GM21360 (cell line): ENCODE data around the gene ZNF552.
"Not testable (repeated sequence)": the region's sequence is repeated elsewhere in the genome, so short reads cannot be mapped to it uniquely, and the experiment has no call there.

Experiments used
- ATAC-seq: cut with Tn5 transposase; IDR thresholded peaks from one replicate; pipeline ENCODE4 v1.9.1; 2021; ENCODE audit warnings: mild to moderate bottlenecking, moderate library complexity; ENCODE audit not compliant: unreplicated experiment

Gene ZNF552

DNA sequence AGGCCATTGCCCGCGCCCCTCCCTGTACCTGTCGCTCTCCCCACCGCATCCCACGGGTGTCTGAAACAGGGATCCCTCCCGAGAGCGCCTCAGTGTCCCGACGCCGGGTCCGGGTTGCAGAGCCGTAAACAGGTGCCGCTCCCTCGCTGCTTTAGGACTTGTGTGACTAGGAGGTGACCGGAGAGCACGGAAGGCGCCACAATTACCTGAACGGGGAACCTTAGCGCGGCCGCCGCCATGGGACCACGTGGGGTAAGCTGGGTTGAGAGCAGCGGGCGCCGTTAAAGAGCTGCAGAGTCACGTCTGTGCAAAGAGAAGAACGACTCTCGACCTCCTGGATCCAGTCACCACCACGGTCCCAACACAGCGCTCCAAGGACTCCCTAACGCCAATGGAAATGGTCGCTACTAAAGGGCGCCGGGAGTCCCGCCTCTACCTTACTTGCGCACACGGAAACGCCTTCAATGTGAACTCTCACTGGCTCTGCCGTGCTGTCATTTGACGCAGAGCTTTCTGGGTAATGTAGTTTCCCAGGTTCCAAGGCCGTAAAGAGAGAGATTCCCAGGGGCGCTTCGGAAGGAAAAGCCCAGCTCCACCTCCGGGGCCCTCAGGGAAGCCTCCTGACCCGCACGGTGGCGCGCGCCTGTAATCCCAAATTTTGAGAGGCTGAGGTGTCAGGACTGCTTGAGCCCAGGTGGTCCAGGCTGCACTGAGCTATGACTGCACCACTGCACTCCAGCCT lies at the start of gene ZNF552:
ZNF552 (minus strand) TSS at position 409 of the 742 bp plus-strand sequence; CDS start at position 239, 170 bp downstream.
- ATAC-seq, result peak; percentile 62

DNA sequence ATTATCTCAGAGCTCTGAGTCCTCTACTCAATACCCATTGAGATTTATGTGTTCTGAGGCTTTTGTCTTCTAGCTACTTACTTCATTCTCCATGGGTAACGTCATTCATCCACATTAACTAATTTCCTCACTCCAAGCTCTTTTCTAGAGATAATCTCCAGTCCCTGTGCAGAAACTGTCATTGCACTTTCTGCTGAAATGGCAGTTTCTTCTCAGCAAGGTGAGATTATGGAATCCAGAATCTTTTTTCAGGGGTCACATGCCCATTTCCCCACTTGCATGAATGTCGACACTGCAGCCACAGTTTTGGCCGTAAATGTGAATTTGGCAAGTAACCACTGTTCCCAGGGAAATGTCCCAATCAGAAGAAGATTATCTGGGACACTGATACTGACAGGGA lies 47.6 kb upstream of the ZNF552 start:
- ATAC-seq, result not testable (repeated sequence)

DNA sequence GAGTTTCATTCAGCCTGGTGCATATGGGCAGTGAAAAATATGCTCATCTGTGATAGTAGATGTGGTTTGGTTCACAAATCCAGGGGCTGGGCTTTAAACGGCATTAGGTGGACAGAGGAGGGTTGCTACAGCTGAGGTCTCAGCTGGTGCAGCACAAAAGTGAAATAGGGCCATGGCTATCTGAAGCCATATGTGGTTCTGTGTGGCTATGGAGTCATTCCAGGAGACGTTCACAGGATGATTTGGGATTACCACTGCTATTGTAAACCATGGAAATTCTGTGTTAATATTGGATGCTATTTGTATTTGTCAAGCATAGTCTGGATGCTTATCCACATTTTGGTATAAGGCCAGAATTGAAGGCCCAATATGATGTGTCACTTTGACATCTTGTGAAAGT lies 39.4 kb upstream of the ZNF552 start:
- ATAC-seq, result not testable (repeated sequence)

DNA sequence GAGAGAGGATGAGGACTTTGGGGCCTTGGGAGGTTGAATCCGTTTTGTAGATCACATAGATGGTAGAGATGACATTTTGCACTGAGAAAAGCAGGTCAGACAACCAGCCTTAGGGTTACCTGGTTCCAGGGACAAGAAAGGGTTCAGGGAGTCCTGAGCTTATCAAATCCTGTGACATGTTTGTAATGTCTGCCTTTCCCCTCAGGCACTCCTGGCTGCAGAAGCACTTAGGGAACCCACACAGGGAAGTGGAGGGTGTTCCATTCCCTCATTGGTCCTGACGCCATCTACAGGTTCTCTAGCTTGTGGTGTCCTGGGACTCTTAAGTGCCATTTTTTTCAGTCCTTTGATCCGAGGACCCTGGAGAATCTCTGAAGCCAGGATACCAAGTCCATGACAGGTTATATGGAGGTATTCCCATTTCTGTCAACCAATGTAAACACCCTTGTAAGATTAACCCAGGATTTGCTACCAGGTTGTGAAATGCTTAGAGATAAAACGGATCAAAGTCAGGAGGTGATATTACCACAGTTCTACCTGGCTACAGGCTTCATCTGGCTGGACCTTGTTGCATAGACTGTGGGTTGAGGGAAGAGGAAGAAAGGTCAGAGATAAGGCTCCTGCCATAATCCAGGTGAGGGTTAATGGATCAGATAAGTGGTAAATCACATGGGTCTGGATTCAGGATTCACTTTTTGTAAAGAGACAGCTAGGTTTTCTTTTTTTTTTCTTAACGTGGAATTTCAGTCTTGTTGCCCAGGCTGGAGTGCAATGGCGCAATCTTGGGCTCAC lies 37.3 kb upstream of the ZNF552 start:
- ATAC-seq, result not testable (repeated sequence)

DNA sequence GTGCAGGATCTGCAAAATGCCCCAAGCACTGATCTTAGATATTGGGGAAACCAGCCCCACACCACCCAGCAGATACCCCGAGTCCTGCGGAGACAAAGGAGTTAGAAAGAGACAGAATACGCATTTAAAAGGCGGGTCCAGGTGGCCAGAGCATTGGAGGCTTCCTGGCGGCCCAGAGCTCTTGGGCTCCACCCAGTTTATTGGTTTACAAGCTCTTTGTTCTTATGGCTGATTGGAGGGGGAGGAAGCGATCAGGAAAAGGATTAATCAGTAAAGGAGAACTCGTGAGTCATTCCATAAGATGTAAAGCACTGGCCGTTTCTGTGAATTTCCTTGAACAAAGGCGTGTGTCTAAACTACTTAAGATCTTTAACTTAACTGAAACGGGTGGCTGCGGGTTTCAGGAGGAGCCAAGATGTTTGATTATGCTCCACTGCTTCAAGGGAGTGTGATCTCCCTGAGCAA lies 35.9 kb upstream of the ZNF552 start:
- no peak for ATAC-seq

DNA sequence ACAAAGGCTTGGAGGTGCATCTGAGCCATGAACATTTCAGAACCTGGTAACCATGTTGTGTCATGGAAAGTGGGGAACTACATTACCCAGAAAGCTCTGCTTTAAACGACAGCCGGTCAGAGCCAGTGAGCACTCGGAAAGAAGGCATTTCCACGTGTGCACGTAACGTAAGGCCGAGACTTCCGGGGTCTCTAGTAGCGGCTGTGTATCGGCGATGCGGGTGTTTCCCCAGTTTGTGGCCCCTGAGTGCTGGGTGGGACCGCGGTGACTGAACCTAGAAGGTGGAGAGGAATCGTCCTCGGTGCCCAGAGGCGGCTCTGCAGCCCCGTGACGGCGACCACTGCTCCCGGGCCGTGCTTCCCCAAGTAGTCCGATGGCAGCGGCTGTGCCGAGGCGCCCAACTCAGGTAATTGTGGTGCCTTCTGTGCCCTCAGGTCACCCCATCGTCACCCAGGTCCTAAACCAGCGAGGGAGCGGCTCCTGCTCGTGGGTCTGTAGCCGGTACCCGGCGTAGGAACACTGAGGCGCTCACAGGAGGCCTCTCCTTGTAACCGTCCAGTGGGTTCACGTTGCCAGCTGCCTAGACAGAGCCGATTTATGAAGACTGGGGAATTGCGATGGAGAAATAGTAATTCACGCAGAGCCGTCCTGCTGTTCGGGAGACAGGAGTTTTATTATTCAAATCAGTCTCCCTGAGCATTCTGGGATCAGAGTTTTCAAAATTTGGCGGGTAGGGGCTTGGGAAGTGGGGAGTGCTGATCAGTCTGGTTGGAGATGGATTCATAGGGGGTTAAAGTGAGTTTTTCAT lies 35.2 kb upstream of the ZNF552 start, which contains the start of gene ZNF587:
ZNF587 (plus strand) TSS at position 194 of the 808 bp plus-strand sequence; CDS start at position 374, 180 bp downstream.
- ATAC-seq, result peak; percentile 90

DNA sequence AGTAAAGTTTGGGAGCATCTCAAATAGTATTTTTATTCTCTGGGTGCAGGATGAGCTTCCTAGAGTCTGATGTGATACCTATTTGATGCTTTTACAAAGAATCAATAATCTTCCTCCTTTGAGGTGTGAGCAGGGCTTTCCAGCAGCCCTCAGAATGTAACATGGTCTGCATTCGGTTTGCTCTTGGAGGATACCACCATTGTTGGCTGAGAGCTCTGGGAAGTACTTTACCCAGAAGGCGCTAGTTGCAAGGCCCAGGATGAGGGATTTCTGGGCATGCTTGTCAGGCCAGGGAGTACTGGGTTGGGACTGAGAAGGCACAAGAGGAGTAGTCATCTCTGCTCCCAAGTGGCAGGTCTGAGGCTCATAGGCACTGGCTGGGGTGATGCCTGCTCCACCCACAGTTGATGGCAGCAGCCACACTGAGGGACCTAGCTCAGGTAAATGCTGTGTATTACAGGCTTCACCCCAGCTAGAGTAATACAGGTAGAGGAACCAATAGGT lies 34.5 kb upstream of the ZNF552 start:
- ATAC-seq, result not testable (repeated sequence)

DNA sequence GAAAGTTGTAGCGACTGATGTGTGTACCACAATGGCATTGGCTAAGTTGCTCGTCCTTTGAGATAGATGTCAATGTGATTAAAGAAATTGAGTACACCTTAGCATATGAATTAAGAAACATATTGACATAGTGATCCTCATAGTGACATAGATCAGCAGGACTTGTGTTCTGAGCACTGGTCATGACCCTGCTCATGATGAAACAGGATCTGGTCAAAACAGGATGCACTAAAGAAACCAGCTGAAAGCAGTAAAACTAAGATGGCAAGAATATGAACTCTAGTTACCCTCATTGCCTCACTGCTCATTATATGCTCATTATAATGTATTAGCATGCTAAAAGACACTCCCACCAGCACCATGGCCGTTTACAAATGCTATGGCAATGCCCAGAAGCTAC lies 32.5 kb upstream of the ZNF552 start:
- not testable (repeated sequence) for ATAC-seq

DNA sequence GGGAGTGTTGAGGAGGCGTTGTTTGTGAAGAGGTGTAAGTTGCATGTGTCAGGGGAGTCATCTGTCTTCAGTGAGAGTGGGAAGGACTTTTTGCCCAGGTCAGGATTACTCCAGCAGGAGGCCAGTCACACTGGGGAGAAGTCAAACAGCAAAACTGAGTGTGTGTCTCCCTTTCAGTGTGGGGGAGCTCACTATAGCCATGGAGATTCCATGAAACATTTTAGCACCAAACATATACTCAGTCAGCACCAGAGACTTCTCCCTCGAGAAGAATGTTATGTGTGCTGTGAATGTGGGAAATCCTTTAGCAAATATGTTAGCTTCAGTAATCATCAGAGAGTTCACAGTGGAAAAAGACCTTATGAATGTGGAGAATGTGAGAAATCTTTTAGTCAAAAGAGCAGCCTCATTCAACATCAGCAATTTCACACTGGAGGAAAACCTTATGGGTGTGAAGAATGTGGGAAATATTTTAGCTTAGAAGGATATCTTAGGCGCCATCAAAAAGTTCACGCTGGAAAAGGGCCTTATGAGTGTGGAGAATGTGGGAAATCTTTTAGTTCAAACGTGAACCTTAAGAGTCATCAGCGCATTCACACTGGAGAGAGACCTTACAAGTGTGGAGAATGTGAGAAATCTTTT lies 26.5 kb upstream of the ZNF552 start:
- no peak for ATAC-seq

DNA sequence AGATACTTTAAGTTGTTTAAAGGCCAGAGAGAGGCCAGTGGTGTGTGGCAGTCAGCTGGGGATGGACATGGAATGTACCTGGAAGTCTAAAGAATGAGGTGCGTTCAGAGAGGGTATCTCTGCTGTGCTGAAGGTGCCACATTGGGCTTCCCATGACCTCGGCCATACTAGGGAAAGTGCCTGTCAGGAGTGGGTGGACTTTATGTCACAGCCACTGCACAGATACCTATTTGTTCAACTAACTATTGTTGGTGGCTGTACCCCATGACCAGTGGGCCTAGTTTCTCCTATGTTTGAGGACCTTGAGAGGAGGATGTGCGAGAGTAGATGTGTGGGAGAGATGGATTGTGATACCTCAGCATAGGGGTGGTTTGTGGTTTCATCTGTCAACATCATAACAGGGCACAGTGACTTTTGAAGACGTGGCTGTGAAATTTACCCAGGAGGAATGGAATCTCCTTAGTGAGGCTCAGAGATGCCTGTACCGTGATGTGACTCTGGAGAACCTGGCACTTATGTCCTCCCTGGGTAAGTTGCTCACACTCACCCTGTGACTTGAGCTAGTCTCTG lies 24.0 kb upstream of the ZNF552 start:
- ATAC-seq, result not testable (repeated sequence)

DNA sequence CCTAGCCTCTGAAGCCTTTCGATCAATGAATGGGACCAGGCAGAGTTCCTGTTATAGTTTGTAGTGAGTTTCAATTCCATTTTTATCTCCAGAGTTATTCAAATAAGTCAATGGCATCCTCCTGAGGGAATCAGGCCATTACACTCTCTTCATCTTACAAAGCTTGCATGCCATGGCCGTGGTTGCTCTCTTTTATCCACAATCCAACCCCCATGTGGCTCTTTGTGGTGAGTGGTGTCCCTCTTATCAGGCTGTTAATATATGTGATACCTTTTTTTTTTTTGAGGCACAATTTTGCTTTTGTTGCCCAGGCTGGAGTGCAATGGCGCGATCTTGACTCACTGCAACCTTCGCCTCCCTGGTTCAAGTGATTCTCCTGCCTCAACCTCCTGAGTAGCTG lies 22.3 kb upstream of the ZNF552 start:
- ATAC-seq, result not testable (repeated sequence)

DNA sequence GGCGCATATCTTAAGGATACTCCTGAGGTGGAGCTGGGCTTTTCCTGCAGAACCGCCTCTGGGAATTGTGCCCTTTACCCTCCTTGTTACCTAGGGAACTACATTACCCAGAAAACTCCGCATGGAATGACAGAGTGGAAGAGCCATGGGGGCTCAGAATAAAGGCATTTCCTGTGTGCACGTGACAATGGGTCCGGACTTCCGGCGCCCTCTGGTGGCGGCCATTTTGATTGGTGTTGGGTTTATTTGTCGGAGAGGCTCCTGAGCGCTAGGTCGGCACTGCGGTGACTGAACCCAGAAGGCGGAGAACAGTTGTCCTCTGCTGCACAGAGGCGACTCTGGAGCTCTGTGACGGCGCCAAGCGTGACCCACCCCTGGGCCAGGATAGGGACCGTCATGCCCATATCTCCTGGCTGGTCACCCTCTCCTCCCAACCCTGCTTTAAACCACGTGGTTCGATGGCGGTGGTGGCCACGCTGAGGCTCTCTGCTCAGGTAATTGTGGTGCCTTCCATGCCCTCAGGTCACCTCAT lies 15.4 kb upstream of the ZNF552 start, which contains the start of gene ZNF587B:
ZNF587B (plus strand) TSS at position 229 of the 532 bp plus-strand sequence; CDS start at position 459, 230 bp downstream.
- no peak for ATAC-seq

DNA sequence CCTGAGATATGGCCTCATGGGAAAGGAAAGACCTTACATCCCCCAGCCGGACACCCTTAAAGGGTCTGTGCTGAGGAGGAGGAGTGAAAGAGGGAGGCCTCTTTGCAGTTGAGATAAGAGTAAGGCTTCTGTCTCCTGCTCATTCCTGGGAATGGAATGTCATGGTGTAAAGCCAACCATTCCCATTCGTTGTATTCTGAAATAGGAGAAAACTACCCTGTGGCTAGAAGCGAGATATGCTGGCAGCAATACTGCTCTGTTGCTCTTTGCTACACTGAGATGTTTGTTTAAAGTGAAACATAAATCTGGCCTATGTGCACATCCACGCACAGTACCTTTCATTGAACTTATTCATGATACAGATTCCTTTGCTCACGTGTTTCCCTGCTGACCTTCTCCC lies 14.6 kb upstream of the ZNF552 start:
- no peak for ATAC-seq

DNA sequence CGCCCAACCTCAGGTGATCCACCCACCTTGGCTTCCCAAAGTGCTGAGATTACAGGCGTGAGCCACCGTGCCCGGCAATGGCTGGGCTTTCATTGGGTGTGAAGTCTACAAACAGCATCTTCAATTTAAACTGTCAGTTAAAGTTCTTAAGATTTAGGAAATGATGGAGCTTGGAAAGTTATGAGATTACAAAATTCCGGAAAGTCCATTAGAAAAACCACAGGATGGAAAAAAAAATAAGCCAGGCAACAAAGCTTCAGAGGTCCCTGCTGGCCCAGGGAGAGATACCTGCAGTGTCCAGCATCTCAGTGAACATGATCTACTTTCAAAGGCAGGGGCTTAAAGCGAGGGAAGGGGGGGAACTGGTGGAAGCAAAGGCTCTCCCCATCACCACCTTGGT lies 10.8 kb upstream of the ZNF552 start:
- ATAC-seq, result no peak

DNA sequence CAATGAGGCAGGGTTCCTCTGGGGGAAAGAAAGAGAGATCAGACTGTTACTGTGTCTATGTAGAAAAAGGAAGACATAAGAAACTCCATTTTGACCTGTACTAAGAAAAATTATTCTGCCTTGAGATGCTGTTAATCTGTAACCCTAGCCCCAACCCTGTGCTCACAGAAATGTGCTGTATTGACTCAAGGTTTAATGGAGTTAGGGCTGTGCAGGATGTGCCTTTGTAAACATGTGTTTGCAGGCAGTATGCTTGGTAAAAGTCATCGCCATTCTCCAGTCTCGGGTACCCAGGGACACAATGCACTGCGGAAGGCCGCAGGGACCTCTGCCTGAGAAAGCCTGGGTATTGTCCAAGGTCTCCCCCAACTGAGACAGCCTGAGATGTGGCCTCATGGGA lies 8.9 kb upstream of the ZNF552 start:
- ATAC-seq, result not testable (repeated sequence)

DNA sequence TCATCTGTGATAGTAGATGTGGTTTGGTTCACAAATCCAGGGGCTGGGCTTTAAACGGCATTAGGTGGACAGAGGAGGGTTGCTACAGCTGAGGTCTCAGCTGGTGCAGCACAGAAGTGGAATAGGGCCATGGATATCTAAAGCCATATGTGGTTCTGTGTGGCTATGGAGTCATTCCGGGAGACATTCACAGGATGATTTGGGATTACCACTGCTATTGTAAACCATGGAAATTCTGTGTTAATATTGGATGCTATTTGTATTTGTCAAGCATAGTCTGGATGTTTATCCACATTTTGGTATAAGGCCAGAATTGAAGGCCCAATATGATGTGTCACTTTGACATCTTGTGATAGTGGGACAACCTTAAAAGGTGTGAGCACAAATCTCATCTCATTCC lies 8.4 kb upstream of the ZNF552 start:
- not testable (repeated sequence) for ATAC-seq

DNA sequence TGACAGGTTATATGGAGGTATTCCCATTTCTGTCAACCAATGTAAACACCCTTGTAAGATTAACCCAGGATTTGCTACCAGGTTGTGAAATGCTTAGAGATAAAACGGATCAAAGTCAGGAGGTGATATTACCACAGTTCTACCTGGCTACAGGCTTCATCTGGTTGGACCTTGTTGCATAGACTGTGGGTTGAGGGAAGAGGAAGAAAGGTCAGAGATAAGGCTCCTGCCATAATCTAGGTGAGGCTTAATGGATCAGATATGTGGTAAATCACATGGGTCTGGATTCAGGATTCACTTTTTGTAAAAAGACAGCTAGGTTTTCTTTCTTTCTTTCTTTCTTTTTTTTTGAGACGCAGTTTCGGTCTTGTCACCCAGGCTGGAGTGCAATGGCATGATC lies 6.8 kb upstream of the ZNF552 start:
- not testable (repeated sequence) for ATAC-seq

DNA sequence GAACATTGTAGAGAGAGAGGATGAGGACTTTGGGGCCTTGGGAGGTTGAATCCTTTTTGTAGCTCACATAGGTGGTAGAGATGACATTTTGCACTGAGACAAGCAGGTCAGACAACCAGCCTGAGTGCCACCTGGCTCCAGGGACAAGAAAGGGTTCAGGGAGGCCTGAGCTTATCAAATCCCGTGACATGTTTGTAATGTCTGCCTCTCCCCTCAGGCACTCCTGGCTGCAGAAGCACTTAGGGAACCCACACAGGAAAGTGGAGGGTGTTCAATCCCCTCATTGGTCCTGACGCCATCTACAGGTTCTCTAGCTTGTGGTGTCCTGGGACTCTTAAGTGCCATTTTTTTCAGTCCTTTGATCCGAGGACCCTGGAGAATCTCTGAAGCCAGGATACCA lies 6.4 kb upstream of the ZNF552 start:
- ATAC-seq, result not testable (repeated sequence)

DNA sequence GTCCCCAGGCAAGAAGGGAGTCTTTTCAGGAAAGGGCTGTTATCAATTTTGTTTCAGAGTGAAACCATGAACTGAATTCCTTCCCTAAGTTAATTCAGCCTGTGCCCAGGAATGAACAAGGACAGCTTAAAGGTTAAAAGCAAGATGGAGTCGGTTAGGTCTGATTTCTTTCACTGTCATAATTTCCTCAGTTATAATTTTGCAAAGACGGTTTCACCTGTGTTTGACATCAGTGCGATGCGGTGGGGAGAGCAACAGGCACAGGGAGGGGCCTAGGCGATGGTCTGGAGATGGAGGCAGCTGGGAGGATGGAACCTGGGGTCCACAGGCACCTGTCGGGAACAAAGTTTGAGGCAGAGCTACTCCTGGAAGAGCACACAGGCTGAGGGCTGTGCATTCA lies 5.9 kb upstream of the ZNF552 start:
- ATAC-seq, result no peak
